ENCODE measurements around the gene POR.

GRCh38 chr7:75866489-75867389, 48.2 kb upstream of the POR start:
- TF ChIP-seq CTCF (IDR thresholded peaks at IDR 0.05; ENCODE audit: low read depth, low read length) (peak; percentile 100), POLR2A (IDR thresholded peaks at IDR 0.05; ENCODE audit: extremely low read depth, insufficient read length) (no peak), MAX (IDR thresholded peaks at IDR 0.05; ENCODE audit: low read depth, low read length) (no peak; the same call in 1 of the 2 replicates), MYC (IDR thresholded peaks at IDR 0.05; ENCODE audit: low read depth, low read length) (peak; percentile 62)
